ENCODE data around the gene ZCCHC2. TPM values are rescaled to one million over a fixed set of nuclear protein-coding genes. Genes with fewer than 3 reads are reported as not detected.

The ZCCHC2 gene
- total RNA-seq = 10 to 100 TPM; 14.4 to 16.9 TPM
- polyA plus RNA-seq (2013, experiment 1 of 2) = 7.8 TPM
- 7.8 TPM for polyA plus RNA-seq (2013, experiment 2 of 2)
- long read RNA-seq, experiment 1, partial matches to known transcripts = 0 of 2 reads
- long read RNA-seq, experiment 1, other reads (novel, unspliced or antisense) = 1 of 2 reads
- long read RNA-seq, experiment 2, partial matches to known transcripts = 2 of 8 reads
- long read RNA-seq, experiment 2, other reads (novel, unspliced or antisense) = 6 of 8 reads
- long read RNA-seq, experiment 3, full-length matches to known transcripts = 2 of 4 reads
- long read RNA-seq, experiment 3, partial matches to known transcripts = 2 of 4 reads
- long read RNA-seq, experiment 3, other reads (novel, unspliced or antisense) = 0 of 4 reads
- long read RNA-seq, experiment 4, partial matches to known transcripts = 0 of 1 reads
- long read RNA-seq, experiment 4, other reads (novel, unspliced or antisense) = 1 of 1 reads

GRCh38 chr18:62522504-62523254, at the start of gene ZCCHC2:
TSS of gene ZCCHC2 (plus strand) at chr18:62523025. CDS start at chr18:62523425, 400 bp downstream.
- DNase-seq = peak; percentile 99
- no peak for TF ChIP-seq CTCF (conservative IDR thresholded peaks at IDR 0.05)
- Histone ChIP-seq H3K4me3 (ENCODE audit: low read length) (peak within 1 kb of the TSS; percentile 89), H3K4me1 (ENCODE audit: control insufficient read depth, insufficient read depth, low read length) (peaks cover 3% of the 10 kb centered on the region), H3K9me3 (ENCODE audit: control insufficient read depth, low read length) (no peaks in the 10 kb centered on the region), H3K27me3 (ENCODE audit: control insufficient read depth, insufficient read depth, low read length, poor library complexity, severe bottlenecking) (peaks cover 34% of the 10 kb centered on the region), H3K36me3 (ENCODE audit: control insufficient read depth, insufficient read depth, low read length) (no peaks in the 10 kb centered on the region), H3K9ac (ENCODE audit: extremely low read depth, low read length, poor library complexity, severe bottlenecking) (peak within 1 kb of the TSS; percentile 49), H3K27ac (ENCODE audit: low read depth, low read length) (peak within 1 kb of the TSS; percentile 94)
- H3K9me3 Mint-ChIP-seq = no peaks in the 10 kb centered on the region
- 0 to 2% methylated on average over 17 to 87 of the region's 87 CpGs for WGBS, 2 experiments (ENCODE audit: insufficient coverage in 1 of 2, insufficient read length in 1 of 2)
- no peak within 1 kb of the TSS for H3K27ac Mint-ChIP-seq
- no peaks in the 10 kb centered on the region for H3K36me3 Mint-ChIP-seq (ENCODE audit: low read depth)
- H3K4me3 Mint-ChIP-seq = peak within 1 kb of the TSS; percentile 68
- H3K4me1 Mint-ChIP-seq = peaks cover 20% of the 10 kb centered on the region
- peaks cover 44% of the 10 kb centered on the region for H3K27me3 Mint-ChIP-seq (ENCODE audit: insufficient read depth)

GRCh38 chr18:62479574-62479973, 43.3 kb upstream of the ZCCHC2 start:
- no peak for TF ChIP-seq CTCF (conservative IDR thresholded peaks at IDR 0.05)
- peaks cover 6% of the 10 kb centered on the region for H3K27me3 Mint-ChIP-seq (ENCODE audit: insufficient read depth)
- Histone ChIP-seq H3K27me3 (ENCODE audit: control insufficient read depth, insufficient read depth, low read length, poor library complexity, severe bottlenecking) (peaks cover 7% of the 10 kb centered on the region), H3K9ac (ENCODE audit: extremely low read depth, low read length, poor library complexity, severe bottlenecking) (no peak overlapping the region), H3K9me3 (ENCODE audit: control insufficient read depth, low read length) (peaks cover 18% of the 10 kb centered on the region), H3K4me1 (ENCODE audit: control insufficient read depth, insufficient read depth, low read length) (no peaks in the 10 kb centered on the region), H3K4me3 (ENCODE audit: low read length) (no peak overlapping the region), H3K36me3 (ENCODE audit: control insufficient read depth, insufficient read depth, low read length) (no peaks in the 10 kb centered on the region), H3K27ac (ENCODE audit: low read depth, low read length) (no peak overlapping the region)
- no peak overlapping the region for H3K4me3 Mint-ChIP-seq
- H3K36me3 Mint-ChIP-seq (ENCODE audit: low read depth) = no peaks in the 10 kb centered on the region
- peaks cover 19% of the 10 kb centered on the region for H3K9me3 Mint-ChIP-seq
- H3K27ac Mint-ChIP-seq = no peak overlapping the region
- no CpG with 5 or more reads among the region's 1 CpG for WGBS, 2 experiments (ENCODE audit: insufficient coverage in 1 of 2, insufficient read length in 1 of 2)
- DNase-seq = no peak
- no peaks in the 10 kb centered on the region for H3K4me1 Mint-ChIP-seq

- no peak overlapping the region for H3K27ac Mint-ChIP-seq
- peaks cover 3% of the 10 kb centered on the region for H3K4me1 ChIP-seq (ENCODE audit: control insufficient read depth, insufficient read depth, low read length)
- peaks cover 17% of the 10 kb centered on the region for H3K27me3 ChIP-seq (ENCODE audit: control insufficient read depth, insufficient read depth, low read length, poor library complexity, severe bottlenecking)
- peaks cover 18% of the 10 kb centered on the region for H3K9me3 ChIP-seq (ENCODE audit: control insufficient read depth, low read length)
- H3K36me3 Mint-ChIP-seq (ENCODE audit: low read depth) = no peaks in the 10 kb centered on the region
- H3K4me3 ChIP-seq (ENCODE audit: low read length) = no peak overlapping the region
- DNase-seq = no peak
- no peak overlapping the region for H3K4me3 Mint-ChIP-seq
- H3K36me3 ChIP-seq (ENCODE audit: control insufficient read depth, insufficient read depth, low read length) = no peaks in the 10 kb centered on the region
- H3K4me1 Mint-ChIP-seq = peaks cover 5% of the 10 kb centered on the region
- no peak overlapping the region for H3K27ac ChIP-seq (ENCODE audit: low read depth, low read length)
- H3K9ac ChIP-seq (ENCODE audit: extremely low read depth, low read length, poor library complexity, severe bottlenecking) = no peak overlapping the region
- H3K9me3 Mint-ChIP-seq = peaks cover 19% of the 10 kb centered on the region
- no peak for TF ChIP-seq CTCF (conservative IDR thresholded peaks at IDR 0.05)
- H3K27me3 Mint-ChIP-seq (ENCODE audit: insufficient read depth) = peaks cover 4% of the 10 kb centered on the region
Measured at GRCh38 chr18:62480927-62481326, 41.9 kb upstream of the ZCCHC2 start.

All from endodermal cell (in vitro differentiated cells).